Left ventricle myocardium inferior (tissue), 1 donor: Measurements from ENCODE around the gene LARP1B. TPM values are rescaled to one million over a fixed set of nuclear protein-coding genes. Genes with fewer than 3 reads are reported as not detected.
"Not testable (repeated sequence)": the region's sequence is repeated elsewhere in the genome, so short reads cannot be mapped to it uniquely, and the experiment has no call there.

Experiments used
- DNase-seq: peaks from one replicate; pipeline ENCODE4 v3.0.0-alpha.2; 2020
- H3K27ac ChIP-seq: fragments of 200-600 bp; replicated peaks from 2 replicates; pipeline ENCODE4 v1.8.0; 2021
- H3K27me3 ChIP-seq: fragments of 200-600 bp; 2 replicates; pipeline ENCODE4 v1.8.0; 2021; ENCODE audit warnings: low read depth
- H3K36me3 ChIP-seq: fragments of 200-600 bp; 2 replicates; pipeline ENCODE4 v1.8.0; 2021
- H3K4me1 ChIP-seq: fragments of 200-600 bp; 2 replicates; pipeline ENCODE4 v1.8.0; 2021
- H3K4me3 ChIP-seq: fragments of 200-600 bp; 2 replicates; pipeline ENCODE4 v1.8.0; 2021; ENCODE audit warnings: mild to moderate bottlenecking, moderate library complexity
- H3K9me3 ChIP-seq: fragments of 200-600 bp; replicated peaks from 2 replicates; pipeline ENCODE4 v1.8.0; 2021
- intact Hi-C: fragments of 100-400 bp; cut with micrococcal nuclease; formaldehyde crosslinking; loops from one replicate; pipeline ENCODE4 v1.11.0; 2022
- total RNA-seq: library from RNA; stranded (reverse); fragmentation: NEBNext Ultra II Directional; extraction: Animal tissue kit (Norgen Biotek cat#: 25700); gene quantifications from one replicate; pipeline ENCODE4 v1.2.1, GENCODE V29; 2021
- TF ChIP-seq, protein P1 (sequence below): fragments of 200-600 bp; IDR thresholded peaks from 2 replicates; pipeline ENCODE4 v1.8.0; 2021; ENCODE audit warnings: antibody characterized with exemption, mild to moderate bottlenecking, borderline replicate concordance
- donor health status: DM: no; HTN: yes; CAD: no; lungs with severe emphysema.

Gene LARP1B
- total RNA-seq, 1 donor from 2014 or later: 16.1 TPM

- H3K9me3 ChIP-seq, H3K36me3 ChIP-seq, intact Hi-C loops, H3K27me3 ChIP-seq, H3K27ac ChIP-seq, H3K4me1 ChIP-seq, H3K4me3 ChIP-seq, DNase-seq: not testable (repeated sequence)
Measured at GRCh38 chr4:128054907-128055306, 6.2 kb upstream of the LARP1B start.

GRCh38 chr4:128055441-128056206 is 5.5 kb upstream of the LARP1B start:
- intact Hi-C loops, DNase-seq, H3K27me3 ChIP-seq: not testable (repeated sequence)

GRCh38 chr4:128056396-128056795 is 4.7 kb upstream of the LARP1B start:
- Histone ChIP-seq H3K4me1 (peaks cover 7% of the 10 kb centered on the region), H3K27me3 (no peaks in the 10 kb centered on the region), H3K27ac (no peak overlapping the region), H3K9me3 (no peaks in the 10 kb centered on the region), H3K4me3 (no peak overlapping the region), H3K36me3 (no peaks in the 10 kb centered on the region)
- DNase-seq: no peak
- intact Hi-C loops: no loop called here
- TF ChIP-seq, protein P1, sequence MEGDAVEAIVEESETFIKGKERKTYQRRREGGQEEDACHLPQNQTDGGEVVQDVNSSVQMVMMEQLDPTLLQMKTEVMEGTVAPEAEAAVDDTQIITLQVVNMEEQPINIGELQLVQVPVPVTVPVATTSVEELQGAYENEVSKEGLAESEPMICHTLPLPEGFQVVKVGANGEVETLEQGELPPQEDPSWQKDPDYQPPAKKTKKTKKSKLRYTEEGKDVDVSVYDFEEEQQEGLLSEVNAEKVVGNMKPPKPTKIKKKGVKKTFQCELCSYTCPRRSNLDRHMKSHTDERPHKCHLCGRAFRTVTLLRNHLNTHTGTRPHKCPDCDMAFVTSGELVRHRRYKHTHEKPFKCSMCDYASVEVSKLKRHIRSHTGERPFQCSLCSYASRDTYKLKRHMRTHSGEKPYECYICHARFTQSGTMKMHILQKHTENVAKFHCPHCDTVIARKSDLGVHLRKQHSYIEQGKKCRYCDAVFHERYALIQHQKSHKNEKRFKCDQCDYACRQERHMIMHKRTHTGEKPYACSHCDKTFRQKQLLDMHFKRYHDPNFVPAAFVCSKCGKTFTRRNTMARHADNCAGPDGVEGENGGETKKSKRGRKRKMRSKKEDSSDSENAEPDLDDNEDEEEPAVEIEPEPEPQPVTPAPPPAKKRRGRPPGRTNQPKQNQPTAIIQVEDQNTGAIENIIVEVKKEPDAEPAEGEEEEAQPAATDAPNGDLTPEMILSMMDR: no peak

More at GRCh38 chr4:128055441-128056206, 5.5 kb upstream of the LARP1B start:
- H3K4me1 ChIP-seq, H3K36me3 ChIP-seq, H3K27ac ChIP-seq, H3K4me3 ChIP-seq, H3K9me3 ChIP-seq: not testable (repeated sequence)

DNA sequence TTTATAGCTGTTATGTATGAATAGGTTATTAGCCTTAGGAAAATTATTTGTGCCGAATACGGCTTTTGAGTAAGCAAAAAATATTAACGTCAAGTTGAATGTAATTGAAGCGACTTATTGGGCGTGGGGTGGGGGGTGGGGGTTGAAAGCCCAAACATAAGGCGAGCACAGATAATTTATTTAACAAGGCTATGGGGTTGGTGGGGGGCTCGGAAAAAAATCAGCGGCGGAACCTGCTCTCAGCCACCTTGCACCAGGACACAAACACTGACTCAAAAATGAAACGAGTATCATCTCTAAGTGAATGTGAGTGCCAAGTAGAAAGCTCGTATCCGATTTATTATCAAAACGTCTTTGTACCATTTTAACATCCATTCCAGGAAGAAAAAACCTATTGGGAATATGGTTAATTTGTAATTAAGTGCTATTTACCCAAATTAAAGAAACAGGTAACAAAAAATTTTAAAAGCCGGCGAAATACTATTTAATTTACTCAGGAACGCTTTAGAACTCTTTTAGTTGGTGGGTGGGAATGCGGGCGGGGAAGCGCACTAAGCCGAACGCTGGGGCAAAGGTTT is 902 bp upstream of the LARP1B start:
- peak overlapping the region; percentile 91 for H3K4me3 ChIP-seq
- no peak for DNase-seq
- no peaks in the 10 kb centered on the region for H3K27me3 ChIP-seq
- TF ChIP-seq, protein P1: no peak
- H3K4me1 ChIP-seq: peaks cover 23% of the 10 kb centered on the region
- H3K36me3 ChIP-seq: no peaks in the 10 kb centered on the region
- H3K27ac ChIP-seq: peak overlapping the region; percentile 98
- no peaks in the 10 kb centered on the region for H3K9me3 ChIP-seq
- intact Hi-C loops: no loop called here

DNA sequence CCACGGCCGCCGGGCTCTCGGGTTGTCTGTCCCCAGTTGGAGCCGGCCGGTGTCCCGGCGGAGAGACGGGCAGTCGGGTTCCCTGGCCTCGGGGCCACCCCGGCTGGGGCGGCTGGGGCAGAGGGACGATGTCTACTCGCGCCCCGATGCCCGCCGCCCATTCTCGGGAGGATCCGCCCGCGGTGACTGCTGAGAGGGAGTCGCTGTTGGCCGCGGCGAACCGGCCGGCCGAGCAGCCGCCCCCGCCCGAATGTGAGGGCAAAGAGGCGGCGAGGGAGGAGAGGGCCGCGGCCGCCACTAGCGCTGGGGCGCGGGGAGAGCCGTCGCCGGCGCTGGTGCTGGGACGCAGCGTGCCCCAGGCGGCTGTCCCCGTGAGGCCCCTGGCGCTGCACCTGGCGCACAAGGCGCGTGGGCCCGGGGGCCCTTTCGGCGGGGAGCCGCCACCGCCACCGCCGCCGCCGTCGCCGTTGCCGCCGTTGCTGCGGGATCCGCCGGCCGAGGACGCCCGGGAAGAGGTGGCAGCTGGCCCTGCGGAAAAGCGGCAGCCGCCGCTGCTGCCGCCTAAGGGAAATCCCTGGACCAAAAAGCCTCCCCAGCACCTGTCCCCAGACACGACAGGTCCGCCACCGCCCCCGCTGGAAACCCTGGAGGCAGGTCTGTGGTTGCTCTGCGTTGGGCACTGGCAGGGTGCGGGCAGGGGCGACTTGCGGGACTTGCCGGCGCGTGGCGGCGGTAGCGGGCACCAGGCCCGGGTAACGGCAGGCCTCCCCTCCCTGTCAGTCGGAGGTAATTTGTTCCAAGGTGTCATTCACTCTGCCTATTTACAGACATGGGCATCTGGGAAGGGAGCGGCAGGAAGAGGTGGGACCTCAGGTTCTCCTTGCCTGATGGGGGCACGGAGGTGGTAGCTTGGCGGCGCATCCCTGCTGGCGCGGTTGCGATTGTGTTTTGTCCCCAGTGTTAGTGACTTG is 739 bp downstream of the LARP1B start:
- H3K27ac ChIP-seq: peak overlapping the region; percentile 98

GRCh38 chr4:128066453-128066820 is 5.3 kb downstream of the LARP1B start:
- H3K36me3 ChIP-seq, H3K27me3 ChIP-seq, H3K27ac ChIP-seq, H3K9me3 ChIP-seq, intact Hi-C loops, DNase-seq, H3K4me3 ChIP-seq: not testable (repeated sequence)
- peaks cover 16% of the 10 kb centered on the region for H3K4me1 ChIP-seq

More for the DNA sequence above, 739 bp downstream of the LARP1B start:
- H3K4me1 ChIP-seq: peaks cover 23% of the 10 kb centered on the region
- TF ChIP-seq, protein P1: no peak
- peak; percentile 53 for DNase-seq
- H3K4me3 ChIP-seq: peak overlapping the region; percentile 91
- H3K27me3 ChIP-seq: no peaks in the 10 kb centered on the region
- intact Hi-C loops: no loop called here
- no peaks in the 10 kb centered on the region for H3K9me3 ChIP-seq
- no peaks in the 10 kb centered on the region for H3K36me3 ChIP-seq
